Suprapubic skin (tissue), 4 donors: ENCODE data around the gene PLXNA2. TPM values are rescaled to one million over a fixed set of nuclear protein-coding genes. Genes with fewer than 3 reads are reported as not detected.

Experiments used
- DNase-seq, 2 donors: peaks; one replicate each; pipeline ENCODE4 v3.0.0-alpha.2; 2019; ENCODE audit warnings: low spot score in 2 of 2
- H3K27ac ChIP-seq: fragments of 200-600 bp; sonication (generic); one replicate; pipeline ENCODE4 v1.5.1; 2019
- H3K27me3 ChIP-seq: fragments of 200-600 bp; sonication (generic); one replicate; pipeline ENCODE4 v1.5.1; 2019
- H3K36me3 ChIP-seq: fragments of 200-600 bp; sonication (generic); one replicate; pipeline ENCODE4 v1.5.1; 2019
- H3K4me1 ChIP-seq: fragments of 200-600 bp; sonication (generic); one replicate; pipeline ENCODE4 v1.5.1; 2019
- H3K4me3 ChIP-seq: fragments of 200-600 bp; sonication (generic); one replicate; pipeline ENCODE4 v1.5.1; 2019; ENCODE audit warnings: mild to moderate bottlenecking
- H3K9me3 ChIP-seq: fragments of 200-600 bp; sonication (generic); one replicate; pipeline ENCODE4 v1.5.1; 2019
- CTCF ChIP-seq, 2 donors: fragments of 200-600 bp in 1 of 2; fragments of 450-650 bp in 1 of 2; sonication (generic) in 1 of 2; IDR thresholded peaks; one replicate each; pipeline ENCODE4 v1.5.1; 2016 to 2019; ENCODE audit warnings: antibody characterized with exemption in 2 of 2, mild to moderate bottlenecking in 1 of 2, moderate library complexity in 1 of 2
- EP300 ChIP-seq: sonication (generic); formaldehyde crosslinking; IDR thresholded peaks from one replicate; pipeline ENCODE4 v1.6.1; 2017; ENCODE audit warnings: antibody characterized with exemption
- POLR2A ChIP-seq, 2 donors: fragments of 450-650 bp; IDR thresholded peaks; one replicate each; pipeline ENCODE4 v1.6.1; 2017; ENCODE audit warnings: antibody characterized with exemption in 2 of 2, mild to moderate bottlenecking in 2 of 2, moderate library complexity in 2 of 2
- POLR2AphosphoS5 ChIP-seq, 3 donors: sonication (generic); formaldehyde crosslinking; IDR thresholded peaks; one replicate each; pipeline ENCODE4 v1.6.1; 2017; ENCODE audit warnings: antibody characterized with exemption in 3 of 3
- WGBS: methylation state at CpG from one replicate; pipeline ENCODE4 v1.1.5; 2018; 5-methylcytosine and 5-hydroxymethylcytosine counted together
- total RNA-seq, 4 donors: library from RNA; depleted of rRNA; stranded (reverse); fragments of >200 nt; gene quantifications; one replicate each; pipeline ENCODE4 v1.1.0, GENCODE V29; 2016

Gene PLXNA2
- total RNA-seq, 4 donors from 2014 or later, result 35.3 to 53.9 (median 45.7) TPM

DNA sequence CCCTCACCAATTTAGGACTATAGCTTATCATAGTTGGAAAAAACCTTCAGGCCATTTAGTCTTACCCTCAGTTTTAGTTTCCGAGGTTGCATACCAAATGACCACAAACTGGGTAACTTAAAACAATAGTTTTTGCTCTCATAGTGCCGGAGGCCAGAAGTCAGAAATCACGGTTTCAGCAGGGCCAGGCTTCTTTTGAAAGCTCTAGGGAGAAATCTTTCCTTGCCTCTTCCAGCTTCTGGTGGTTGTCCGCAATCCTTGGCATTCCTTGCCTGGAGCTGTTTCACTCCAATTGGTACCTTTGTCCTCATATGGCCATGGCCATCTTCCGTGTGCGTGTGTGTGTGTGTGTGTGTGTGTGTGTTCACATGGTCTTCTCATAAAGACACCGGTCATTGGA, 12.4 kb upstream of the PLXNA2 start:
- Histone ChIP-seq H3K4me1 (peaks cover 3% of the 10 kb centered on the region), H3K4me3 (no peak overlapping the region), H3K27ac (no peak overlapping the region), H3K9me3 (no peaks in the 10 kb centered on the region), H3K36me3 (no peaks in the 10 kb centered on the region), H3K27me3 (no peaks in the 10 kb centered on the region)
- TF ChIP-seq EP300, result no peak
- DNase-seq, result no peak
- whole genome bisulfite sequencing, result 90% methylated on average over 7 of the region's 7 CpGs

- H3K27ac ChIP-seq, result no peak overlapping the region
- 100% methylated on average over 1 of the region's 1 CpG for WGBS
- no peak overlapping the region for H3K4me3 ChIP-seq
- no peaks in the 10 kb centered on the region for H3K9me3 ChIP-seq
- TF ChIP-seq POLR2AphosphoS5 (IDR thresholded peaks at IDR 0.05) (no peak), CTCF (IDR thresholded peaks at IDR 0.05) (no peak), POLR2A (IDR thresholded peaks at IDR 0.05) (no peak)
- DNase-seq, result no peak
- H3K4me1 ChIP-seq, result peaks cover 3% of the 10 kb centered on the region
- no peaks in the 10 kb centered on the region for H3K36me3 ChIP-seq
- no peaks in the 10 kb centered on the region for H3K27me3 ChIP-seq
Measured at GRCh38 chr1:208256091-208256490, 11.9 kb upstream of the PLXNA2 start.

GRCh38 chr1:208254862-208255261, 10.7 kb upstream of the PLXNA2 start:
- TF ChIP-seq POLR2AphosphoS5 (IDR thresholded peaks at IDR 0.05), result no peak
- TF ChIP-seq POLR2A (IDR thresholded peaks at IDR 0.05), result no peak
- no peak for TF ChIP-seq EP300
- no peak for TF ChIP-seq CTCF (IDR thresholded peaks at IDR 0.05)
- no peaks in the 10 kb centered on the region for H3K27me3 ChIP-seq
- peaks cover 3% of the 10 kb centered on the region for H3K4me1 ChIP-seq

DNA sequence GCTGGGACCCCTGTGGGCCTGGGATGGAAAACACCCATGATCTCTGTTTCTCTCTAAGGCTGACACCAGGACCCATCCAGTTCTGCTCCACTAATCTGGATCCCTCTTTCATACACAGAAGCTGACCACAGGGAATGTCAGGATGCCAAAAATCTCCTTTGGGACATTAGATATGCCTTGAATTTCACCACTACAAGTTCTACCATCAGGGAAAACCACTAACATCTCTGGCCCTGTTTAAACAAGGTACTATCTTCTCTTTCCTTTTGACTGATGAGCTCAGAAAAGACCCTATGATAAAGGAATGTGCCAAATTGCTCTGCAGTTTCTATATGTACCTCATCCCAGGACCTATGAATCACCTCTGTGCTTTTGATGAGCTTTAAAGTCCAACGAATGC, 10.2 kb upstream of the PLXNA2 start:
- no peaks in the 10 kb centered on the region for H3K36me3 ChIP-seq
- peaks cover 3% of the 10 kb centered on the region for H3K4me1 ChIP-seq
- H3K9me3 ChIP-seq, result no peaks in the 10 kb centered on the region
- WGBS, result 77% methylated on average over 1 of the region's 1 CpG
- DNase-seq, result no peak
- no peak overlapping the region for H3K27ac ChIP-seq
- H3K27me3 ChIP-seq, result no peaks in the 10 kb centered on the region
- no peak overlapping the region for H3K4me3 ChIP-seq
- no peak for TF ChIP-seq POLR2A (IDR thresholded peaks at IDR 0.05)

More at GRCh38 chr1:208254862-208255261, 10.7 kb upstream of the PLXNA2 start:
- no peak for DNase-seq
- Histone ChIP-seq H3K4me3 (no peak overlapping the region), H3K9me3 (no peaks in the 10 kb centered on the region), H3K36me3 (no peaks in the 10 kb centered on the region), H3K27ac (no peak overlapping the region)
- 78% methylated on average over 1 of the region's 1 CpG for WGBS

DNA sequence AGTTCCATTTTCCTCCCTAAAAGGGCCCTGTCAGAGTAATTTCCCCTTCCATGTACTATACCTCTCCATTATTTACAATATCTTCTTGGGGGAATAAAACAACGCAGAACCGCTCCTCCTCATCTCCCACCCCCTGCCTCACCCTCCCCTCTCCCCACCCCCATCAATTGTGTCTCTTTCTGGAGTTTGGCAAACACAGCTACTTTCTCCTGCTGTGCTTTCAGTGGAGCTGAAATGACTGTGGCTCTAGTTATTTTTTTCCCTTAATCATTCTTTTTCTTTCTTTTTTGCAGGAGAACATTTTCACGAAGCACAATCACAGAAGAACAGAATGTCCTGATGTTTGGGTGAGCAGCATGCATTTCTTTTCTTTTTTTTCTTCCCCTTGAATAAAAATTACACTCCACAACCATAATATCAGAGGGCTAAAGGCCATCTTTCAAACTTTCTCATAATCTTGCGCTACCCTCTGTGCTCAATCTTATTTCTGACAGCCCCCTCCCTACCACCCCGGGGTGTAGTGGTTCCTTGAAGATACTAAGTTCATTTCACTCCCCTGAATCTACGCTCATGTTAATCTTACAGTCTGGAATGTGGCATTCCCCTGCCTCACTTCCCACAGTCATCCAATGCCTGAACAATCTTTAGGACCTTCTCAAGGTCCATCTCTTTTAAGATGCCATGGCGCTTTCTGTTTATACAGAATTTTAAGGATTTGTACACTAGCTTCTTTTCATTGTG, 8.8 kb upstream of the PLXNA2 start:
- Histone ChIP-seq H3K36me3 (no peaks in the 10 kb centered on the region), H3K27me3 (no peaks in the 10 kb centered on the region), H3K9me3 (no peaks in the 10 kb centered on the region), H3K27ac (peak overlapping the region; percentile 64), H3K4me3 (no peak overlapping the region), H3K4me1 (peaks cover 3% of the 10 kb centered on the region)
- no peak for TF ChIP-seq POLR2AphosphoS5 (IDR thresholded peaks at IDR 0.05)
- no peak for TF ChIP-seq CTCF (IDR thresholded peaks at IDR 0.05)
- TF ChIP-seq EP300, result no peak
- no peak for TF ChIP-seq POLR2A (IDR thresholded peaks at IDR 0.05)
- WGBS, result 84% methylated on average over 7 of the region's 7 CpGs
- no peak for DNase-seq

- no peak overlapping the region for H3K4me3 ChIP-seq
- no peak for TF ChIP-seq POLR2AphosphoS5 (IDR thresholded peaks at IDR 0.05)
- TF ChIP-seq CTCF (IDR thresholded peaks at IDR 0.05), result peak in 1 of 2 donors; percentile 40
Measured at GRCh38 chr1:208251911-208252835, 8.0 kb upstream of the PLXNA2 start.

More at GRCh38 chr1:208251911-208252835, 8.0 kb upstream of the PLXNA2 start:
- Histone ChIP-seq H3K9me3 (no peaks in the 10 kb centered on the region), H3K36me3 (no peaks in the 10 kb centered on the region), H3K27ac (peak overlapping the region; percentile 64), H3K4me1 (peaks cover 3% of the 10 kb centered on the region), H3K27me3 (no peaks in the 10 kb centered on the region)
- no peak for DNase-seq
- 63% methylated on average over 22 of the region's 22 CpGs for WGBS
